Measurements from ENCODE around the gene DAAM2. TPM values are rescaled to one million over a fixed set of nuclear protein-coding genes. Genes with fewer than 3 reads are reported as not detected.

The DAAM2 gene
- total RNA-seq, 1 donor from 2014 or later, result 22.1 TPM

GRCh38 chr6:39952167-39952566 lies 160.0 kb downstream of the DAAM2 start:
- Histone ChIP-seq H3K36me3 (no peaks in the 10 kb centered on the region), H3K9me3 (no peaks in the 10 kb centered on the region), H3K4me3 (no peak overlapping the region), H3K27ac (no peak overlapping the region), H3K4me1 (peaks cover 9% of the 10 kb centered on the region), H3K27me3 (no peaks in the 10 kb centered on the region)
- TF ChIP-seq POLR2AphosphoS5 (IDR thresholded peaks at IDR 0.05; ENCODE audit: insufficient read depth in 1 of 2, low read depth in 1 of 2), result no peak
- TF ChIP-seq POLR2A (IDR thresholded peaks at IDR 0.05), result no peak
- TF ChIP-seq CTCF (IDR thresholded peaks at IDR 0.05), result no peak
- intact Hi-C loops (cut with DNase I), result no loop called here
- no peak for DNase-seq (ENCODE audit: extremely low spot score in 2 of 2)

GRCh38 chr6:39953076-39953618 lies 161.0 kb downstream of the DAAM2 start:
- no peaks in the 10 kb centered on the region for H3K9me3 ChIP-seq
- H3K27me3 ChIP-seq, result no peaks in the 10 kb centered on the region
- H3K36me3 ChIP-seq, result no peaks in the 10 kb centered on the region
- no peak overlapping the region for H3K27ac ChIP-seq
- no peak overlapping the region for H3K4me3 ChIP-seq
- no peak for TF ChIP-seq POLR2AphosphoS5 (IDR thresholded peaks at IDR 0.05; ENCODE audit: insufficient read depth in 1 of 2, low read depth in 1 of 2)
- TF ChIP-seq CTCF (IDR thresholded peaks at IDR 0.05), result no peak
- no peak for TF ChIP-seq POLR2A (IDR thresholded peaks at IDR 0.05)
- DNase-seq (ENCODE audit: extremely low spot score in 2 of 2), result no peak
- peaks cover 9% of the 10 kb centered on the region for H3K4me1 ChIP-seq
- intact Hi-C loops (cut with DNase I), result no loop called here

Other genes starting within 250 kb of the DAAM2 start
- gene KIF6, start 67.0 kb upstream of the DAAM2 start, total RNA-seq, result not detected
- gene MOCS1, start 142.1 kb downstream of the DAAM2 start, total RNA-seq, result 14.7 TPM

All from vagina (tissue), 2 donors.